Measurements from ENCODE around the gene RUNX2. TPM values are rescaled to one million over a fixed set of nuclear protein-coding genes. Genes with fewer than 3 reads are reported as not detected.

RUNX2 gene
- total and polyA plus RNA-seq, 9 of the 15 experiments (the other 6 are each of a cell fraction or from before 2014, with no cell fraction given), result 0.29 to 1.00 (median 0.43) TPM

- no peak overlapping the region for H3K4me3 ChIP-seq
- H3K9me3 ChIP-seq (replicated peaks; ENCODE audit: control insufficient read depth, insufficient read depth, low read depth, low read length), result no peaks in the 10 kb centered on the region
- H3K27me3 ChIP-seq (ENCODE audit: control insufficient read depth in 2 of 2, insufficient read depth in 2 of 2, low read length in 2 of 2), result peaks cover 4 to 12% of the 10 kb centered on the region in 2 experiments; a peak in 3 of 5 replicates
- no peaks in the 10 kb centered on the region for H3K36me3 ChIP-seq (ENCODE audit: control insufficient read depth, insufficient read depth, low read length)
- H2AFZ ChIP-seq (ENCODE audit: low read depth, low read length), result peak overlapping the region; percentile 18; the same call in 1 of the 2 replicates
- DNase-seq (ENCODE audit: extremely low read depth in 1 of 4, low spot score in 3 of 4) (no peak), FAIRE-seq (no peak), ATAC-seq (peak; percentile 35; the same call in 2 of the 3 replicates)
- in situ Hi-C loops (cut with MboI) (loop anchor here (10.0 kb wide), 1 partner anchor 751 kb away; no protein-coding TSS in a partner anchor), intact Hi-C loops (cut with micrococcal nuclease) (loop anchor here (5.0 kb wide), 1 partner anchor 38 kb away; the partner anchor contains the start of gene SUPT3H)
- H3K79me2 ChIP-seq (ENCODE audit: control insufficient read depth, insufficient read depth, low read length), result no peaks in the 10 kb centered on the region
- TF ChIP-seq PATZ1 (CRISPR knock-in tag; IDR thresholded peaks at IDR 0.05; ENCODE audit: borderline replicate concordance), result no peak
- TF ChIP-seq, protein P1, sequence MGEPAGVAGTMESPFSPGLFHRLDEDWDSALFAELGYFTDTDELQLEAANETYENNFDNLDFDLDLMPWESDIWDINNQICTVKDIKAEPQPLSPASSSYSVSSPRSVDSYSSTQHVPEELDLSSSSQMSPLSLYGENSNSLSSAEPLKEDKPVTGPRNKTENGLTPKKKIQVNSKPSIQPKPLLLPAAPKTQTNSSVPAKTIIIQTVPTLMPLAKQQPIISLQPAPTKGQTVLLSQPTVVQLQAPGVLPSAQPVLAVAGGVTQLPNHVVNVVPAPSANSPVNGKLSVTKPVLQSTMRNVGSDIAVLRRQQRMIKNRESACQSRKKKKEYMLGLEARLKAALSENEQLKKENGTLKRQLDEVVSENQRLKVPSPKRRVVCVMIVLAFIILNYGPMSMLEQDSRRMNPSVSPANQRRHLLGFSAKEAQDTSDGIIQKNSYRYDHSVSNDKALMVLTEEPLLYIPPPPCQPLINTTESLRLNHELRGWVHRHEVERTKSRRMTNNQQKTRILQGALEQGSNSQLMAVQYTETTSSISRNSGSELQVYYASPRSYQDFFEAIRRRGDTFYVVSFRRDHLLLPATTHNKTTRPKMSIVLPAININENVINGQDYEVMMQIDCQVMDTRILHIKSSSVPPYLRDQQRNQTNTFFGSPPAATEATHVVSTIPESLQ (CRISPR knock-in tag; IDR thresholded peaks at IDR 0.05), result no peak
- TF ChIP-seq RBM25 (IDR thresholded peaks at IDR 0.05; ENCODE audit: low read depth, low read length, severe bottlenecking), result no peak
- TF ChIP-seq ZFX (CRISPR knock-in tag; IDR thresholded peaks at IDR 0.05), result no peak
- TF ChIP-seq GMEB1 (CRISPR knock-in tag; IDR thresholded peaks at IDR 0.05), result no peak
- no peak for TF ChIP-seq SNRNP70 (optimal IDR thresholded peaks at IDR 0.05; ENCODE audit: low read depth, low read length)
- TF ChIP-seq NFIC (IDR thresholded peaks at IDR 0.05), result no peak
- no peak for TF ChIP-seq L3MBTL2 (IDR thresholded peaks at IDR 0.05)
- no peak for TF ChIP-seq SAFB2 (IDR thresholded peaks at IDR 0.05; ENCODE audit: borderline replicate concordance, low read depth, low read length, severe bottlenecking)
- TF ChIP-seq ZNF354B (CRISPR knock-in tag; IDR thresholded peaks at IDR 0.05), result no peak
- TF ChIP-seq CBX8 (IDR thresholded peaks at IDR 0.05; ENCODE audit: borderline replicate concordance, extremely low read depth, low read depth, low read length, poor library complexity, severe bottlenecking), result no peak
- no peak for TF ChIP-seq TCF7L2 (IDR thresholded peaks at IDR 0.05; ENCODE audit: low read depth, low read length)
- TF ChIP-seq ZNF76 (CRISPR knock-in tag; IDR thresholded peaks at IDR 0.05; ENCODE audit: borderline replicate concordance), result no peak
- no peak for TF ChIP-seq ZNF717 (CRISPR knock-in tag; IDR thresholded peaks at IDR 0.05)
- H3K27ac ChIP-seq (ENCODE audit: extremely low read depth, low read depth, low read length), result no peak overlapping the region
- no peak overlapping the region for H3K4me2 ChIP-seq (ENCODE audit: insufficient read depth, low read length)
- H3K4me1 ChIP-seq (replicated peaks in 1 of 2; ENCODE audit: control insufficient read depth in 2 of 2, insufficient read depth in 2 of 2, low read length in 2 of 2), result peaks cover 0 to 11% of the 10 kb centered on the region in 2 experiments; a peak in 3 of 5 replicates
- H4K20me1 ChIP-seq (replicated peaks; ENCODE audit: control insufficient read depth, insufficient read depth, low read length), result no peaks in the 10 kb centered on the region
- peak overlapping the region in 1 of 2 experiments; percentile 10; a peak in 1 of 4 replicates for H3K9ac ChIP-seq (ENCODE audit: insufficient read depth in 1 of 2, low read depth in 2 of 2, low read length in 2 of 2)
- no TSS peak for BruUV-seq (replicated peaks)
- ChIA-PET POLR2A (interaction anchor here (0.7 to 1.1 kb wide), 2 partner anchors 20 to 920 kb away, joined by 3 read pairs; no protein-coding TSS in a partner anchor), CTCF (ENCODE audit: low intra/inter-chr PET ratio) (no interaction called here)
- WGBS (ENCODE audit: insufficient coverage, low coverage, missing lambda C conversion rate), result 13% methylated on average over 2 of the region's 2 CpGs
- H3K9me1 ChIP-seq (ENCODE audit: control insufficient read depth, insufficient read depth, low read length), result no peaks in the 10 kb centered on the region
Observed at GRCh38 chr6:45415315-45415714, 87.2 kb downstream of the RUNX2 start.

All from K562 (cell line).